Fibroblast of skin of right quadriceps (primary cell): Measurements from ENCODE around the gene MRPS11.
"Not testable (repeated sequence)": the region's sequence is repeated elsewhere in the genome, so short reads cannot be mapped to it uniquely, and the experiment has no call there.

Experiments
- DNase-seq: peaks from one replicate; pipeline ENCODE4 v3.0.0-alpha.2; 2013

Gene MRPS11

GRCh38 chr15:88467073-88467934 lies at the start of gene MRPS11, which contains the start of gene MRPL46:
Gene MRPS11 (plus strand): TSS chr15:88467708. CDS start chr15:88467718, 10 bp downstream.
Gene MRPL46 (minus strand): TSS chr15:88467388. CDS start chr15:88467377, 11 bp downstream.
- peak; percentile 90 for DNase-seq

- DNase-seq: peak; percentile 71
These were observed 47.7 kb upstream of the MRPS11 start for GRCh38 chr15:88419830-88420229.

DNA sequence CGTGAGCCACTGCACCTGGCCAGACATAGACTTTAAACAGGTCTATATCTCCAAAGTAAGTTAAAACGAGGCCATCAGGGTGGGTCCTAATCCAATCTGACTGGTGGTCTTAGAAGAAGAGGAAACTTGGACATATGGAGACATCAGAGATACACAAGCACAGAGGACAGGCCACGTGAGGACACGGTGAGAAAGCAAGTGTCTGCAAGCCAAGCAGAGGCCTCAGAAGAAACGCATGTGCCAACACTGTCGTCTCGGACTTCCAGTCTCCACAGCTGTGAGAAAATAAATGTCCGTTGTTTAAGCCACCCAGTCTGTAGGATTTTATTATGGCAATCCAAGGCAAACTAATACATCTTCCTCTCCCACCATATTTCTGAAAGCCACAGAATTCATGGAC lies 44.2 kb upstream of the MRPS11 start:
- DNase-seq: no peak

DNA sequence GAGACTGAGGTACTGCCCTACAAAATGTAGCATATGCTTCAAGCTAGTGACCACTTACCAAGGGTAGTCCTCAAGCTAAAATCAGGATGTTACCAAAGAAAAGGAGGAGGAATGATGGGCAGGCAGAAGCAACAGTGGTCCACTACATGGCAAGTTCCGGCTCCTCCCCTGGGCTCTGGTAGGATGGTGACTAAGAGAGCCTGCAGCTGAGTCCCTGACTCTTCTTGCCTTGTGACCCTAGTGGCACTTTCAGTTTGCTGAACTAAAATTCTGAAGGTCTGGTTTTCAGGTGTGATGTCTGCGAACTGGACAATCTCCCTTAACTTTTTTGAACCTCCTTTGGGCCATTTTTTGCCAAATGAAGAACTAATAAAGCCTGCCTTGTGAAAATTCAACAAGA lies 41.2 kb upstream of the MRPS11 start:
- no peak for DNase-seq

DNA sequence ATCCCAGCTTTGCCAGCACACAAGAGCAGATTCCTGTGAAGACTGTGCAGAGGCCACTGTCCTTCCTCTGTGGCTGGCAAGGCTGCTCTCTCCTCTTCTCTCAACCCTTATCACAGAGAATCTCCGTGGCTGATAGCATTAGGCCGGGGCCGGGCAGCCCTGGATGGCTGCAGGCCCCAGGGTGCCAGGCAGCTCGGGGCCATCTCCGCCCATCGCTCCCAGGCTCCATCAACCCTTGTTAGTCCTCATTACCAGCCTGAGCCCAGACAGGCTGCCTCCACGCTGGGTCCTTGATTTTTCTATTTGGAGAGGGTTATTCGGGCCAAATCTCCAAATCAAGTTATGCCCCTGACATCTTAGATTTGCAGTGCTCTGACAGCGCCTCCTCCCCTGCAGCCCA lies 39.5 kb upstream of the MRPS11 start:
- DNase-seq: no peak

DNA sequence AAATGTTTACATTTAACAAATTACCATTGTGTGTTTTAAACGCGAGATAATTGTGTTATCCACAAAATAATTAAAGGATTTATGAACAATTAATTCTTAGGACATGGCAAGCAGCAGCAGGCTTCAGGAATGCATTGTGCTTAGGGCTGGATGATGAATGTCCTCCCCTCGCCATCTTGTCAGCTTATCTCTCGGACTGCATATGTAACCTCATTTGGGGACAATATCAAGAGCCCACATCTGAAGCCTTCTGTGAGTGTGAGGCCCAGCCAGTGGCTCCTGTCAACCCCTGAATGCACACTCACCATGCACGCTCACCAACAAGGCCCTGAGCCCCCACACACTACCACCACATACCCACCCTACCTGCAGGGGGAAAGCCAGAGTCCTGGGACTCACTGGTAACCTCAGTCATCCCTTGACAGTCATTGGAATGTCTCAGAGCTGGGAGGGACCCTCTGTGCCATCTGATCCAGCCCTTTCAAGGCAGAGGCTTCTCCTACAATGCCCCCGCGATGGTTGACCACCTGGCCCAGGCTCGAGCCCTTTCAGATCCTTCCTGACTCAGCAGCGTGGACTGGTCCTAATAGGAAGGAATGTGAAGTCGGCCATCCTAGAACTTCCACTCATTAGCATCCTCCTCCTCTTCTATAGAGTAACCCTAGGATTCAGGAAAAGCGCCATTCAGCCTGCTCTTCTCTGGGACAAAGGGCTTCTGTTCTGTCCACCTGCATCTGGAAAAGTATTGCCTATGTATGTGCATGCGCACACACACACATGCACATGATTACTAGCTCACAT lies 38.5 kb upstream of the MRPS11 start:
- no peak for DNase-seq

DNA sequence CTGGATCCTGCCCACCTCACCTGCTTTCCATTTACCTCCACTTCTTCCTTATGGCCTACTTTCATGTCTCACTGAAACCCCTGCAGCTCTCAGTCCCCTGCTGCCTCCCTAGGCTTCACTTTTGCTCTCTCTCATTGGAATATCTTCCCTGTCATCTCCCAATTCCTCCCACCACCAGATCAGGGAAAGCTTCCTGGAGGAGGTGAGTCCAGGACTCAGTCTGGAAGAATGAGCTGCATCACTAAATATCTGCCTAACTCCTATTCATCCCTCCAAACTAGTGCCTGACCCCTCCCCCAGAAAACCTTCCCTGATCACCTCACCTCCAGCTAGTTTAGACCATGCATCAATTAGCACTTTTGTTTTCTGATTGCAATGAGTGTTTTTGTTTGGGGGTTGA lies 37.5 kb upstream of the MRPS11 start:
- no peak for DNase-seq

DNA sequence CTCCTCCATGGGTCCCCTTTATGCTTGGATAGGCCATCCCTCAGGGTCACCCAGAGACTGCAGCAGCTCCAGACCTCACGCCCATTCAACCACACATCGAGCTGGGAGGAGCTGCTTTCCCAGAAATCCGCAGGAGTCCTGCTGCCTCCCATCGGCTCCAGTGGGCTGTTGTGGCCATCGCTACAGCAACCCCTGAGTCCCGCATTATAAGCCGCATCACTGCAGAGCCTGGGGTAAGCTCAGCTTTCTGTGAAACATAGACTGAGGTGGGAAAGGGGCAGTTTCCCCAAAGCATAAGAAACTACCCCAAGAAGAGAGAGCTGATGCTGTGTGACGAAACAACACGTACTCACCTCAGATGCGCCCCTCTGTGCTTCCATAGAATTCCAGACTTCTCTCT lies 36.1 kb upstream of the MRPS11 start:
- DNase-seq: no peak

DNA sequence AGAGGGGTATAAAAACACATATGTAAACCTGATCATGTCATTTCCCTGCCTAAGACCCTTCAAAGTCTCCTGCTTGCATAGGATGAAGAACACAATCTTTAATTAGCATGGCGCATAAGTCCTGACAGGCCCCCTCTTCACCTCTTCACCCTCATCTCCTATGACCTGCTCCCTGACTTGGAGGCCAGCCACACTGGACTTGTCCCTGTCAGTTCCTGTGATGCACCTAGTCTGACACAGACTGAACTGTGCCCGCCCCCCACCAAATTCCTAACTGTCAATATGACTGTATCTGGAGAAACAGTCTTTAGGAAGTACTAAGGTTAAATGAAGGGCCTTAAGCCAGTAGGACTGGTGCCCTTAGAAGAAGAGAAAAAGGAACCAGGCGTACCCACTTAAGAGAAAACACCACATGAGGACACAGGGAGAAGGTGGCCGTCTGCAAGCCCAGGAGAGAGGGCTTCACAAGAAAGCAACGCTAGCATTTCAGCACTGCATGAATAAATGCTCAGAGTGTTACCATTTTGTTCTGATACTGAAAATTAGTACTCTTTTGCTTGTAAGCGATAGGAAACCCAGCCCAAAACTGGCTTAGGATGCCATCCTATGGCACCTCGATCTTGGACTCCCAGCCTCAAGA lies 34.3 kb upstream of the MRPS11 start:
- no peak for DNase-seq

DNA sequence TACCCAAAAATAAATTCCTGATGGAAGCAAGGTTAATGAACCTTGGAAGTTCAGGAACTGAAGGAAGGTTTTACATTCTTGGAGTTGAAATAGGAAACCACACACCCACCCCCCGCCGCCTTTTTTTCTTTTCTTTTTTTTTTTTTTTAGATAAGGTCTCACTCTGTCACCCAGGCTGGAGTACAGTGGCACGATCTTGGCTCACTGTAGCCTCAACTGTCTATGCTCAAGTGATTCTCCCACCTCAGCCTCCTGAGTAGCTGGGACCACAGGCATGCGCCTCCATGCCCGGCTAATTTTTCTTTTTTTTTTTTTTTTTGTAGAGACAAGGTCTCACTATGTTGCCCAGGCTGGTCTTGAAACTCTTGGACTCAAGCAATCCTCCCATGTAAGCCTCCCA lies 33.4 kb upstream of the MRPS11 start:
- not testable (repeated sequence) for DNase-seq

DNA sequence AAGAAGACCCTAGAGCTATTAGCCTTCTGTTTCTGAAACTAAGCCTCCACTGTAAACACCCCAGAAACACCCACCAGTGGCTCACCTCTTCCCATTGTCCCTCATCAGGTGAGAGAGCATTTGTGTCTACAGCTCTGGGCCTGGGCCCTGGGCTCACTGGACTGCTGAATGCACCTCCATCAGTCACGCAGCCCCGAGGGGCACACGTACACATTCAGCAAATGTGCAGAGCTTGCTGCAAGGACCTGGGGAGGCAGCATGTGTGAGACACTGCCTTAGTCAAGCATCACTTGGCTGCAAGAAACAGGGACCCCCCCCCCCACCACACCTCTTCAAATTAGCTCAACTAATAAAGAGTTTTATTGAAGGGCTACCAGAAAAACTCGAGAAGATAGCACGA lies 29.3 kb upstream of the MRPS11 start:
- no peak for DNase-seq

- peak; percentile 78 for DNase-seq
These were observed 27.5 kb upstream of the MRPS11 start for GRCh38 chr15:88440021-88440420.

DNA sequence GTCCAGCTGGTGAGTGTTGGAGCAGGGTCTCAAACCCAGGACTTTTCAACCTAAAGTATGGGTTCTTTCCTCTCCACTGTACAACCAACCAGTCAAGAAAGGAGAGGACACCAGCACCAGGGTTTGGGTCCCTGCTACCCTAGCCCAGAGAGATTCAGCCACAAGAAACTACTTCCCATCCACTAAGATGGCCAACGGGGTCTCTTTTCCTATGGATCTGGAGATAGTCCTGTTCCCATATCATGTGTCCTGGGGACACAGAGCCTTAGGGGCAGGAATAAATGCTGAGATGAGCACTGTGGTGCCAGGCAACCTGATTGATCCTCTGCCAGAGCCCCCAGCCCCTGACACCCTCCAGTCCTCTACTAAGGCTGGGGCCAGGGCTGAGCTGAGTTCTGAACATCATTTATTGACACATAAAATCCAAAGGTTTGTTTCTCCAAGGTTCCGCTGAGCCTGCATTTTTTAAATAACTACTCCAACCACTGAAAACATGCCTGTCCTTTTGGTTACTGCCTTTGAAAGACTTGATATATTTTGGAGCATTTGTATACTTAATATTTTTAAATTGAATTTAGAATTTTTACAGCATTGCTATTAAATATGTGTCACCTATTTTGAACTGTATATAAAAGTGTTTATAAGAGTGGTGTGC lies 26.3 kb upstream of the MRPS11 start:
- no peak for DNase-seq

- no peak for DNase-seq
These were observed 20.3 kb upstream of the MRPS11 start for GRCh38 chr15:88447206-88447605.

- no peak for DNase-seq
These were observed 19.8 kb upstream of the MRPS11 start for GRCh38 chr15:88447741-88448140.

DNA sequence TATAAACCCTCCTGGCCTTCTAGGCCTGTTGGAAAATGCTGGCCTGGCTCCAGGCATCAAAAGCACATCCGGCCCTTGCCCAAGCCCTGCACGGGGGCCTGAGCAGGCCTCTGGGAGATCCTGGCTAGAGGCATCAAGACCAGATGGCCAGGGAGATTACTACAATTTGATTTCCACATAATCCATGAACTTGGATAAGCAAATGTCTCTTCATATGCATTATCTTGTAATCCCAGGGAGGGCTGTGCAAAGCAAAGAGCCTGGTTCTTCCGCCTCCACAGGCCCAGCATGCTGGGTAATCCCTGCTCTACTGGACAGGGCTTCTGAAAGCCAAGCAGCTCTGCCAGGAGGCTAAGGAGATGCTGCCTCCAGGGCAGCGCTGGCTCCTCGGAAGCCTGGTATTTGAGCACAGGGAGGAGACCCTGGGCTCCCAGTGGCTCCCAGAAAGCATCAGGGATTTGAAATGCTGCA lies 18.5 kb upstream of the MRPS11 start:
- DNase-seq: no peak

DNA sequence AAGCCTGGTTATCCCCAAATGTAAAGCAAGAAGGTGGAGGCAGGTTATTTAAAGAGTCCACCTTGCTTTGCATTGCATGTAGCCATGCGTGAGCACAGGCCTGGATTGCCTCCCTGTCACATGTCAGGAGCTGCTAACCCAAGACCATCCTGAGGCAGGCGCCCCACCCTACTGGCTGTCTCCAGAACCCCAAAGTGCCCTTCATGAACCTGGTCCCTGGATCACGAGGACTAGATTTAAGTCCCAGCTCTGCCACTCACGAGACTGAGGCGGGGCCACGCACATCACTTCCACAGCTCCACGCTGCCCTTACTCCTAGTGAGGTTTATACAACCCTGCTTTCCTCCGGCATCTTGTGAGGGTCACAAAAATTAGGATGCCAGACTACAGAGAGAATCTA lies 17.9 kb upstream of the MRPS11 start:
- DNase-seq: no peak

DNA sequence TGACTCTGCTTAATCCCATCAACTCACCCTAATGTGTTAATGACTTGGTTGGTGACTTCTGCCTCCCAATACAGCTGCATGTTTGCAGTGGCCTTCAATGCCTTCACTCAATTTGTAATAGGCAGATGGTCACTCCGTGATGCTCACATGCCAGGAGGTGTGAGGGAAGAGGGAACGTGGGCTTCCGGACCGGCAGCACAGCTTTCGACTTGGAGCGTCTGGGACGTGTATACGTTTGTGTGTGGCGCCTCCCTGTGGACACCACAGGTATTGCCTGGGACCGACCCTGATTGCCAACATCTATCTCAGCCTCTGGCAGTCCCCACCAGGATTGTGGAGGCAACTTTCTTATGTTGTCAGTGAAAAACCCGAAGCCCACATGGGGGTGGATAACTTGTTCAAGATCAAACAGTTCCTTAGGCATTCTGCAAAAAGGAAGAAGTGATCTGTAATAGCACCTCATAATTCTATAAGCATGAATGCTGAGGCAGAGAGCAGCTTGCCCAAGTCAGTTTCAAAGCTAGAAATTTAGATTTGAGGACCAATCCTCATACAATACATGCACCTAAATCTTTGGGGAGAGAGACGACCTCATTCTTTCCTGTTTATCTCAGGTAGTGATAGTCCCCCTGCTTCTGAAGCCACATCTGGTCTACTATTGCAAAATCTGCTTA lies 17.2 kb upstream of the MRPS11 start:
- DNase-seq: peak; percentile 63

DNA sequence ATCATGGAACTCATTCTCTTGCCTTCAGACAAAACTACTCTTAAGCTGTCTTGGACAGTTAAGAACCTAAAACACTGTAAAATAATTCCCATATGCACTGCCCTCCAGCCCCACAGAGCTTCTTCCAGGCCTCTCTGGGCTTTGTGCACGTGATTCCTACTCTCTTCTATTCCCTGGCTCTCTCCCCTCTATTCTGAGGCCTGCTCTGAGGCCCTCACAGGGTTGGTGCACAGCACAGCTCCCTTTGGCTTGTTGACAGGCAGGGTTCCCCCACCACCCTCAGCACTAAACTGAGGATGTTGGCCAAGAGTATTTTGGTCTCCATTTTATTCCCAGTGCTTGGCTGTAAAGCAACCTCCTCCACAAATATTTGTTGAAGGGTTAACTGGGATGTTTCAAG lies 13.9 kb upstream of the MRPS11 start:
- no peak for DNase-seq

GRCh38 chr15:88454236-88454635 lies 13.3 kb upstream of the MRPS11 start:
- DNase-seq: no peak

- DNase-seq: peak; percentile 70
These were observed 12.4 kb upstream of the MRPS11 start for GRCh38 chr15:88454867-88455810.
